Ishikawa (cell line): Measurements from ENCODE around the gene ADGRG6.

Source experiments
- CEBPB ChIP-seq: IDR thresholded peaks from 2 replicates; pipeline ENCODE4 v1.6.1; 2012
- CREB1 ChIP-seq: IDR thresholded peaks from 2 replicates; pipeline ENCODE4 v1.6.1; 2012; ENCODE audit warnings: low read depth
- EGR1 ChIP-seq: IDR thresholded peaks from 2 replicates; pipeline ENCODE4 v1.6.1; 2012
- EP300 ChIP-seq: IDR thresholded peaks from 2 replicates; pipeline ENCODE4 v1.6.1; 2012; ENCODE audit warnings: borderline replicate concordance
- FOXM1 ChIP-seq: IDR thresholded peaks from 2 replicates; pipeline ENCODE4 v1.6.1; 2012; ENCODE audit warnings: low read depth, borderline replicate concordance
- MAX ChIP-seq: IDR thresholded peaks from 2 replicates; pipeline ENCODE4 v1.6.1; 2012
- NFIC ChIP-seq: IDR thresholded peaks from 2 replicates; pipeline ENCODE4 v1.6.1; 2012
- RAD21 ChIP-seq: IDR thresholded peaks from 2 replicates; pipeline ENCODE4 v1.6.1; 2012; ENCODE audit warnings: low read depth
- TAF1 ChIP-seq: IDR thresholded peaks from 2 replicates; pipeline ENCODE4 v1.6.1; 2012; ENCODE audit warnings: low read depth, mild to moderate bottlenecking
- TCF12 ChIP-seq: IDR thresholded peaks from 2 replicates; pipeline ENCODE4 v1.6.1; 2012; ENCODE audit warnings: low read depth
- TEAD4 ChIP-seq: IDR thresholded peaks from 2 replicates; pipeline ENCODE4 v1.6.1; 2012
- YY1 ChIP-seq: IDR thresholded peaks from 2 replicates; pipeline ENCODE4 v1.6.1; 2012; ENCODE audit warnings: low read depth
- ZBTB7A ChIP-seq: IDR thresholded peaks from 2 replicates; pipeline ENCODE4 v1.6.1; 2012; ENCODE audit warnings: low read depth
- TF ChIP-seq, protein P1 (sequence below): IDR thresholded peaks from 2 replicates; pipeline ENCODE4 v1.6.1; 2012; ENCODE audit warnings: low read depth, mild to moderate bottlenecking
- TF ChIP-seq, protein P2 (sequence below): IDR thresholded peaks from 2 replicates; pipeline ENCODE4 v1.6.1; 2012

The ADGRG6 gene

GRCh38 chr6:142399739-142400138, 97.9 kb downstream of the ADGRG6 start:
- TF ChIP-seq TCF12, result no peak
- TF ChIP-seq RAD21, result no peak
- TF ChIP-seq FOXM1, result no peak
- no peak for TF ChIP-seq ZBTB7A
- TF ChIP-seq, protein P1, sequence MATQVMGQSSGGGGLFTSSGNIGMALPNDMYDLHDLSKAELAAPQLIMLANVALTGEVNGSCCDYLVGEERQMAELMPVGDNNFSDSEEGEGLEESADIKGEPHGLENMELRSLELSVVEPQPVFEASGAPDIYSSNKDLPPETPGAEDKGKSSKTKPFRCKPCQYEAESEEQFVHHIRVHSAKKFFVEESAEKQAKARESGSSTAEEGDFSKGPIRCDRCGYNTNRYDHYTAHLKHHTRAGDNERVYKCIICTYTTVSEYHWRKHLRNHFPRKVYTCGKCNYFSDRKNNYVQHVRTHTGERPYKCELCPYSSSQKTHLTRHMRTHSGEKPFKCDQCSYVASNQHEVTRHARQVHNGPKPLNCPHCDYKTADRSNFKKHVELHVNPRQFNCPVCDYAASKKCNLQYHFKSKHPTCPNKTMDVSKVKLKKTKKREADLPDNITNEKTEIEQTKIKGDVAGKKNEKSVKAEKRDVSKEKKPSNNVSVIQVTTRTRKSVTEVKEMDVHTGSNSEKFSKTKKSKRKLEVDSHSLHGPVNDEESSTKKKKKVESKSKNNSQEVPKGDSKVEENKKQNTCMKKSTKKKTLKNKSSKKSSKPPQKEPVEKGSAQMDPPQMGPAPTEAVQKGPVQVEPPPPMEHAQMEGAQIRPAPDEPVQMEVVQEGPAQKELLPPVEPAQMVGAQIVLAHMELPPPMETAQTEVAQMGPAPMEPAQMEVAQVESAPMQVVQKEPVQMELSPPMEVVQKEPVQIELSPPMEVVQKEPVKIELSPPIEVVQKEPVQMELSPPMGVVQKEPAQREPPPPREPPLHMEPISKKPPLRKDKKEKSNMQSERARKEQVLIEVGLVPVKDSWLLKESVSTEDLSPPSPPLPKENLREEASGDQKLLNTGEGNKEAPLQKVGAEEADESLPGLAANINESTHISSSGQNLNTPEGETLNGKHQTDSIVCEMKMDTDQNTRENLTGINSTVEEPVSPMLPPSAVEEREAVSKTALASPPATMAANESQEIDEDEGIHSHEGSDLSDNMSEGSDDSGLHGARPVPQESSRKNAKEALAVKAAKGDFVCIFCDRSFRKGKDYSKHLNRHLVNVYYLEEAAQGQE, result no peak
- TF ChIP-seq EGR1, result no peak
- TF ChIP-seq, protein P2, sequence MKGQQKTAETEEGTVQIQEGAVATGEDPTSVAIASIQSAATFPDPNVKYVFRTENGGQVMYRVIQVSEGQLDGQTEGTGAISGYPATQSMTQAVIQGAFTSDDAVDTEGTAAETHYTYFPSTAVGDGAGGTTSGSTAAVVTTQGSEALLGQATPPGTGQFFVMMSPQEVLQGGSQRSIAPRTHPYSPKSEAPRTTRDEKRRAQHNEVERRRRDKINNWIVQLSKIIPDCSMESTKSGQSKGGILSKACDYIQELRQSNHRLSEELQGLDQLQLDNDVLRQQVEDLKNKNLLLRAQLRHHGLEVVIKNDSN, result no peak
- no peak for TF ChIP-seq MAX
- no peak for TF ChIP-seq EP300
- TF ChIP-seq TAF1, result no peak

- TF ChIP-seq EGR1, result no peak
- TF ChIP-seq, protein P2, result no peak
- TF ChIP-seq RAD21, result no peak
- no peak for TF ChIP-seq CREB1
- no peak for TF ChIP-seq TEAD4
- no peak for TF ChIP-seq ZBTB7A
- TF ChIP-seq NFIC, result no peak
- TF ChIP-seq YY1, result no peak
- no peak for TF ChIP-seq FOXM1
- TF ChIP-seq EP300, result no peak
- no peak for TF ChIP-seq TAF1
- TF ChIP-seq TCF12, result no peak
- no peak for TF ChIP-seq CEBPB
- TF ChIP-seq MAX, result no peak
- TF ChIP-seq, protein P1, result no peak
These were observed 98.7 kb downstream of the ADGRG6 start for GRCh38 chr6:142400495-142400894.

- TF ChIP-seq YY1, result no peak
- TF ChIP-seq CEBPB, result no peak
- no peak for TF ChIP-seq MAX
- TF ChIP-seq NFIC, result no peak
These were observed 100.0 kb downstream of the ADGRG6 start for GRCh38 chr6:142401838-142402237.

DNA sequence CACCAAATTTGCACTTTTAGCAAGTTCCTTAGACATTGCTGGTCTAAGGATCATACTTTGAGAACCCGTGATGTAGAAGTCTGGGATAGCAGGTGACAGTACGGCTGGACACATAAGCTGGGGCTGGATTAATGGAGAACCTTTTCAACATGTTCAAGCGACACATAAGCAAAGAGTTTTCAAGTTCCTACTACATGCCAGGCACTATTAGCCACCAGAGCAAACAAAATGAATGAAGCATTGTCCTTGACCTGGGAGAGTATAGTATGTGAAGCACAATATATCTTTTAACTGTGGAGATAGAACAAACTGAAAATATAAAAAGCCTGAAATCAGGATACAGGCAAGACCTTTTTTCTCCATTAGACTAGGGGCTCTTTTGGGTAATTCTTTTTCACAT, 102.9 kb downstream of the ADGRG6 start:
- TF ChIP-seq NFIC, result no peak
- no peak for TF ChIP-seq MAX
- no peak for TF ChIP-seq TCF12
- no peak for TF ChIP-seq RAD21
- no peak for TF ChIP-seq TEAD4
- TF ChIP-seq EP300, result no peak
- TF ChIP-seq FOXM1, result no peak

- TF ChIP-seq, protein P1, result no peak
- no peak for TF ChIP-seq RAD21
- no peak for TF ChIP-seq MAX
- no peak for TF ChIP-seq EP300
- no peak for TF ChIP-seq TEAD4
- TF ChIP-seq EGR1, result no peak
- TF ChIP-seq, protein P2, result no peak
- no peak for TF ChIP-seq FOXM1
- TF ChIP-seq ZBTB7A, result no peak
- no peak for TF ChIP-seq TAF1
- no peak for TF ChIP-seq CEBPB
- TF ChIP-seq TCF12, result no peak
- TF ChIP-seq CREB1, result no peak
- no peak for TF ChIP-seq YY1
- no peak for TF ChIP-seq NFIC
These were observed 104.3 kb downstream of the ADGRG6 start for GRCh38 chr6:142406131-142406530.
